GM19238 (cell line): ENCODE measurements around the gene IFNAR2.
A peak's percentile ranks its signal among the peaks of the same experiment; 100 is the strongest.
"Not testable (repeated sequence)": the region's sequence is repeated elsewhere in the genome, so short reads cannot be mapped to it uniquely, and the experiment has no call there.

ENCODE experiments used
- DNase-seq: peaks from one replicate; pipeline ENCODE4 v3.0.0; 2011; ENCODE audit warnings: low spot score; ENCODE audit not compliant: insufficient read length

The IFNAR2 gene

DNA sequence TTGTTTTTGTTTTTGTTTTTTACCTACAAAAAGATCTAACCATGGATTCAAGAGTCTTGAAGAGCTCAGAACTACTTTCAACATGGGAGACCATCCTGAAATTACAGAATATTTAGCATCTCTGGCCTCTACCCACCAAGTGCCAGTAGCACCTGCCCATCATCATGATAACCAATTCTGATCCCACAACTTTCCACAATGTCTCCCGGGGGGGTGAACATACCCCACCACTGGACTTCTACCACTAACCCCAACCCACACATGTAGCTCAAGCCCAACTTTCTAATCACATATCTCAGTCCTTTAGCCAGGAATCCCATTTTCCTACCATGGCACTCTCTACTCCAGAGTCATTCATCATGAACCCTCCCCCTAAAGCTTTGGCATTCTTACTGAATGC is 15.7 kb upstream of the IFNAR2 start:
- no peak for DNase-seq

DNA sequence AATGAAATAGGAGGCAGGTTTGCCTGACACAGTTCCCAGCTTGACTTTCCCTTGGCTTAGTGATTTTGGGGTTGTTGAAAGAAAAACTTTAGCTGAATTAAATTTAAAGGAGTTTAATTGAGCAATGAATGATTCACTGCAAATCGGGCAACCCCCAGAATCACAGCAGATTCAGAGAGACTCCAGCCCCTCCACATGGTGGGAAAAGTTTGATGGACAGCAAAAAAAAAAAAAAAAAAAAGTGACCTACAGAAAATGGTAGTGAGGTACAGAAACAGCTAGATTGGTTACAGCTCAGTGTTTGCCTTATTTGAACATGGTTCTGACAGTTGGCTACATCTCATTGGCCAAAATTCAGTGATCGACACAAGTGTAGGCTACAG is 12.6 kb upstream of the IFNAR2 start:
- DNase-seq, result no peak

DNA sequence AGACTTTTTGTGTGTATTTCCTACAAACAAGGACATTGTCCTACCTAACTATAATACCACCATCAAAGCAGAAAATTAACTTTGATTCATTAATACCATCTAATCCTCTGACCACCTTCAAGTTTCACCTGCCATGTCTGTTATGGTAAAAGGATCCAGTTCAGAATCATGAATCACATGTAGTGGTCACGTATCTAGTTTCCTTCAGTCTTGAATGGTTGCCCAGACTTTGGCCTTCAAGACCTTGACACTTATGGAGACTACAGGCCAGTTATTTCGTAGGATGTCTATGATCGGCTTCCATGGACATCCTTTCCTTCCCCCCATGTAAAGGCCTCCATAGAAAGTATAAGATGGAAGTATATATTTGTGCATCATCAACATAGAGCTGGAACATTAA is 10.4 kb upstream of the IFNAR2 start:
- no peak for DNase-seq

DNA sequence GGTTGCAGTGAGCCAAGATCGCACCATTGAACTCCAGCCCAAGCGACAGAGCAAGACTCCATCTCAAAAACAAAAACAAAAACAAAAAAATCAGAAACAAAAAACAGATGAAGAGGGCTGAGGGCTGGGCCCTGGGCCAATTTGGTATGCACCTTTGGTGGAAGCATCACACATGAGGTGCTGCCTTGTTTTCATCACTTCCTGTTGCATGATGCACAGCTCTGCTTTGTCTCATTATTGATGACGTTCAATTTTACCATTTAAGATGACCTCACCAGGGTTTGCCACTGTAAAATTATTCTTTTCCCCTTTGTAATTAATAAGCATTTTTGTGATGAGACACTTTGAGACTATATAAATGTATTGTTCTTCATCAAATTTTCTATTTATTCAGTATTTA is 9.8 kb upstream of the IFNAR2 start:
- no peak for DNase-seq

DNA sequence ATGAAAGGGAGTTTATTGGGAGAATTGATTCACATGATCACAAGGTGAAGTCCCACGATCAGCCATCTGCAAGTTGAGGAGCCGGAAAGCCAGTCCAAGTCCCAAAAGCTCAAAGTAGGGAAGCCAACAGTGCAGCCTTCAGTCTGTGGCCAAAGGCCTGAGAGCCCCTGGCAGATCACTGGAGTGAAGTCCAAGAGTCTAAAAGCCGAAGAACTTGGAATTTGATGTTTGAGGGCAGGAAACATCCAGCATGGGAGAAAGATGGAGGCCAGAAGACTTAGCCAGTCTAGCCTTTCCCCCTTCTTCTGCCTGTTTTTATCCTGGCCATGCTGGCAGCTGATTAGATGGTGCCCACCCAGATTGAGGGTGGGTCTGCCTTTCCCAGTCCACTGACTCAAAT is 4.4 kb upstream of the IFNAR2 start:
- not testable (repeated sequence) for DNase-seq

DNA sequence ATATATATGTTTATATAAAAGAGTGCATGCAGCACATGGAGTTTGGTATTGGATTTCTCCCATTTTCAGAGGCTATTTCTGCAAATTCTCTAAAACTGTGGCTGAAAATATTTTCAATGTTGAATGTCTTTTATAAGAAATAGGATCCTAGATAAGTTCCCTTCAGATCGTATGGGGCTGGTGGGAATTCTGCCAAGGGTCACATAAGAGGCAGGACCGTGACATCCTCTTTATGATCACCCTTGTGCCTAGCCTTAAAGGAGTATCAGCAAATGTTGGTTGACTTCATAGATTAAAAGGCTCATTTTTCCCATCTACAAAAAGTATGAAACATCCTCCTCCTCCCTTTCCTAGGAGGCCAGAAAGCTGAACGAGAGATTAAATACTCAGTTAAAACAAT is 1.3 kb upstream of the IFNAR2 start:
- DNase-seq, result no peak

DNA sequence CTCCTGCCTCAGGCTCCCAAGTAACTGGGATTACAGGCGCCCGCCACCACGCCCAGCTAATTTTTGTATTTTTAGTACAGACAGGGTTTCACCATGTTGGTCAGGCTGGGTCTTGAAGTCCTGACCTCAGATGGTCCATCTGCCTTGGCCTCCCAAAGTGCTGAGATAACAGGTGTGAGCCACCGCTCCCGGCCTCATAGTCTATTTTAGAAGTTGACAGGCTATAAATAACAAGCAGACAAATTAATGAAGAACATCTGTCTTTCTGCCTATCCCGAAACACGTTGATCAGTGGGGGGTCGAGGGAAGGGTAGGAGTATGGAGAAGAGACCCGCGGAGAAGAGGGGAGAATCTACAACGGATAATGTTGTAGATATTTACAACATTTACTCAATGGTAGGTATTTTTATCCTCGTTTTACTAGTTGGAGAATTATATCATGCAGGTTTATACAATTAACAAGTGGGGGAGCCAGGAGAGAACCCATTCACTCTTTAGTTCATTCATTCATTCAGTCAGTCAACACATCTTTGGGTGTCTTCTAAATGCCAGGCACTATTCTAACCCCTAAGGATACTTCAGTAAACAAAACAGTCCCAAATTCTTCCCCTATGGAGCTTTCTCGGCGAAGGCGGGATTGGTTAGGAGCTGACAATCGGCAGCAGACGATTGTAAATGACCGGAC is 497 bp upstream of the IFNAR2 start:
- no peak for DNase-seq

DNA sequence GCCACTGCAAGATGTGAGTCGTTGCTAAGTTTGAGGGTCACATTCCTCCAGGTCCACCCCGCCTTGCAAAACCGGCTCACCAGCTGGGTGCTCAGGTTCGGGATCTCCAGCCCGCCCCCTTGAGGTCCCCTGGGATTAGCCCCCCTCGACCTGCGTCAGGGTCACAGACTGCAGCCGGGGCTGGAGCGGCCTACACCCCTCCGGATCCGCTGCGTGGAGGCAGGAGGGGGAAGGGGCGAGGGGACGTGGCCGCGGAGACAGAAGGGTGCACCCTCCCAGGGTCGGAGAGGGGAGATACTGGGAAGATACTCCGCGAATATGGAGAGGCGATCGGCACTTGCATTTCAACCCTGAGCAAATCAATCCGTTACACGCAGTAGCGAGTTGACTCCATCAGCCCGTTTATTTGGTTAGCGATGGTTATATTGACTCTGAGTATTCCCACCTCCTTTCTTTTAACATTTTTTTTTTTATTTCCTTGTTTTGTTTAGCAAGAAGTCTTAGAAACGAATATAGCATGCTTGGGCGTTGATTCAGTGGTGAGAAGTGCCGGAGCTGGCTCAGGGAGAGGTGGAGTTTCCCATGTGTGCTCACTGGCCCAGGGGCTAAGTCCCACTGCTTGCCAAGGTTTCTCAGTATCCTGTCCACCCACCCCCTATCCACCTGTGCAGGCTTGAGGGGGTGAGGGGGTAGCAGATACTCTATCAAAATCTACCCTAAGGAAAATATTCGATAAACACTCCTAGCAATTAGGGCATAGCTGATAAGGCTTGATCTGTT is 997 bp downstream of the IFNAR2 start:
- DNase-seq, result peak; percentile 60

DNA sequence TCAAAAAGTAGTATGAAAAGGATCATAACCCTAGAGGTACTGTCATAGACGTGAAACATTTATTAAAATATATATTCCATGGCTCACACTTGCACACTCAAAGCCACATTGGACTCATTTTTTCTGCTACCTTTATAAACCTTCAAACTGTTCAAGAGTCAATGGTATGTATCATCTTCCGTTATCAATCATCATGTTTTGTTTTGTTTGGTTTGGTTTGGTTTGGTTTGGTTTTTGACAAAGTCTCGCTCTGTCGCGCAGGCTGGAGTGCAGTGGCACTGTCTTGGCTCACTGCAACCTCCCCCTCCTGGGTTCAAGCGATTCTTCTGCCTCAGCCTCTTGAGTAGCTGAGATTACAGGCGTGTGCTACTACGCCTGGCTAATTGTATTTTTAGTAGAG is 1.8 kb downstream of the IFNAR2 start:
- DNase-seq, result no peak

DNA sequence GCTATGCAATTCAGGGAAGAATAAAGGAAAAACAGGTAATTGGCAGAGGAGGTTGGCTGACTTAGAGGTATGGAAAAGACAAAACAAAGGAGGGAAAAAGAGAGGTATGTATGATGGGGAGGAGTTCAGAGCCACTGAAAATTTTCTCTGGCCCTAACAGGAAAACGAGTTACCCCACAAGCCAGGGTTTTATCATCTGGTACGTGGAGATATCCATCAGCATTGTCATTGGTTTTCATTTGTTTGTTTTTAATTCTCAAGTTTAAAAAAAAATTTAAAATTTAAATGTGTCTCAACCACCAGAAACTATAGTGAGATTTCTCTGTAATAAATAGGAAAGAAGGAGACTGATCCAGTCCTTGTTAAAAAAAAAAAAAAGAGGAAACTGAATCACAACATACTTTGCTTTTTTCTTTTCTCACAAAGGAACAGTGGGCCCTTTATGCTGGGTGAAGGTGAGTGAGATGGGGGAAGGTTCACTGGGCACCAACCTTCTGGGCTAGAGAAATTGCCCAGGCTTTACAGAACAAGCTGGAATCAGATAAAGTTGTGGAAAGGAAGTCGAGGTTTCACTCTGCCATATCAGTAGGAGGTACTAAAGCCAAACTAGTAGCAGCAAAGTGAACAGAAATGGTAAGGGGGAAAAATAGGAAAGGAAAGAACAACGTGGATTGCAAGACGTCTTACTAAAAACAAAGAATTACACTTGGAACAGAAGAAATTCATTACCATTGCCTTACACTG is 2.7 kb downstream of the IFNAR2 start:
- DNase-seq, result no peak

DNA sequence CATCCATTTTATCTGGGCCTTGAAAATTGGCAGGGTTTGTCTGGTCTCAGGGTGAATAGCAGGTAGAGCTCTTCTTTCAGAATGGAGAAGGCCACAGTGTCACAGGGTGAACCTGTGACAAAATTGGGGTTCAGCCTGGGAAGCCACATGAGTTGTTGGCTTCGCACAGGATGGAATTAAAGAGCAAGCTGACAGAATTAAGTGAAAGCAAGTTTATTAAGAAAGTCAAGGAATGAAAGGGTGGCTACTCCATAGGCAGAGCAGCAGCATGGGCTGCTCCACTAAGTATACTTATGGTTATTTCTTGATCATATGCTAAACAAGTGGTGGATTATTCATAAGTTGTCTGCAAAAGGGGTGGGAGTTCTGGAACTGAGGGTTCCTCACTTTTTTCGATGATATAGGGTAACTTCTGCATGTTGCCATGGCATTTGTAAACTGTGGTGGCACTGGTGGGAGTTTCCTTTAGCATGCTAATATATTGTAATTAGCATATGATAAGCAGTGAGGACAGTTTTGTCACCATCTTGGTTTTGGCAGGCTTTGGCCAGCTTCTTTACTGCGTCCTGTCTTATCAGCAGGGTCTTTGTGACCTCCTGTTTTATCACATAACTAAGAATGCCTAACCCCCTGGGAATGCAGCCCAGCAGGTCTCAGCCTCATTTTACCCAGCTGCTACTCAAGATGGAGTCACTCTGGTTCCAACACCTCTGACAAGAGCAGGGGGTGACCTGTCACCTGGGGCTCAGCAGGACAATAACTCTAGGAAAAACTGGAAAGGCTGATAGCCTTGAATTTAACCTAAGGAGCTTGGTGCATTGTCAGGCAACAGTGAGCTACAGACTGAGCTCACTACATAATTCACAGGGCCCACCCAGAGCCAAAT is 5.1 kb downstream of the IFNAR2 start:
- DNase-seq, result no peak

DNA sequence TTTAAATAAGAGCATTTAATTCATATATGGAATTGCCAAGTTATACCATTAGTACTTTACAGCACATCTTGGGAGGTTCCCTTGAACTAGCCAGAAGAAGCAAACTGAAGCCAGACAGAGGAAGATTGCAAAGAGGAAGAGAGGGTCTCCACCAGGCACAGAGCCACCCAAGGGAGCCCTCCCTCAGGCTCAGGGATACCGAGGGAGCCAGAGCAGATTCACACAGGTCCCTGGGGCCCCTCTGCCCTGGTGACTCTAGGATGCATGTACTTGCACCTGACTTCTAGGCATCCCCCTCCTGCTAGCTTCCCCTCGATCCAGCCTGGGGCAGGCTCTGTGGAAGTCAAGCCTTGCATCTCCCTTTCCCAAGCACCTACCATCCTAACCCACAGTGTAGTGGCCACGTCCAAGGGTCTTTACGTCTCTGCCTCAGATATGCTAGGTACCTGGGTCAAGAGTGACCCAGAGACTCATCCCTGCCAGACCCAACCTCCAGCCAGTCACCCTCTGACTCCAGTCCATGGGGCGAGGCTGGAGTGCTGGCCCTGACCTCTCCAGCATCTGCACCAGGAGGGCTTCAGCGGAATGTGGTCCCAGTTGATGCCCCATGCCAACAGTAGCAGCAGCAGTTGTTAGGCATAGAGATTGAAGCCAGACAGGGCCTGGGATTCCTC is 6.4 kb downstream of the IFNAR2 start:
- DNase-seq, result no peak

DNA sequence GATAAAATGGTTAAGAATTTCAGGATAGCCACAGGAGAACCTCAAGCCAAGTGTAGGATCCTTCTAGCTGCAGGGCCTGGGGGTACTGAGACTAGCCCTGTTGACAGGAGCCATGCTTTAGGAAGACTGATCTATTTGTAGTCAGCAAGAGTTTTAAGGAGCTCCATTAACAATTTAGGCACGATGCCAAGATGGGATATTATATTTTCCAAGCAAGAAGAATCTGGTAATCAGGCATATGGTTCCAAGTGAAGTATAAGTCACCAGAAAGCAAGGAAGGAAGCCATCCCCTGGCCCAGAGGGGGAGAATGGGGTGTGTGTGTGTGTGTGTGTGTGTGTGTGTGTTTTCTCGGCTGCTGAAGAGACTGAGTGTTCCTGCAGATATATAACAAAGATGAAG is 7.0 kb downstream of the IFNAR2 start:
- no peak for DNase-seq

DNA sequence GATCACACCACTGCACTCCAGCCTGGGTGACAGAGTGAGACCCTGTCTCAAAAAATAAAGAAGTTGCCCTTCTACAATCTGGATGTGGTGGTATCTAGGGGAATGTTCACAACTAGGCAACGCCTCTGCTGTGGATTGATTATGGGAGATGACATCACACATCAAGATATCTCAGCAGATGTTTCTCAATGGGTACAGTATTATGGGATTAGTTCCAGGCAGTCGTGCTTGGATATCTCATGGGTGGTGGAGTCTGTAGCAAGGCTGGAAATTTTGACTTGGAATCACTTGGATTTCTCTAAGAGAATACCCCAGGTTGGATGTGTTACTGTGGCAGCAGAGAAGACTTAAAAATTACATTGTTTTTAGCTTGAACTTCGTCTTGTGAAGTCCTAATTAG is 7.7 kb downstream of the IFNAR2 start:
- DNase-seq, result no peak

DNA sequence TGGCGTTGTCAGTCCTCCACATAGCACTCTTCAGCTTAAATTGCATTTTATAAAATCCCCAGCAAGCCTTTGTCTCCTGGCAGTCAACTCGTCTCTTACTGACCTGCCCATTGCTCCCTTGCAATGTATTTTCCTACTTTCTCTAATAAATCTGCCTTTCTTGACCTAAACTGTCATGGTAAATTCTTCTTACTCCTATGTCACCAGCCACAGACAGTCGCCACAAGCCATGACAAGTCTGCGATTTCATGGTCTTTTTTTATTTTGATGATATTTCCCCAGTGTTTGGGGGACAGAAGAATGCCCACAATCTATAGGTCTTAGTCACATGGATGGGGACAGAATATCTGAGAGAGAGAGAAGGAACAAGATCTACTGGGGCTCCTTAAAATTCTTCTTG is 8.4 kb downstream of the IFNAR2 start:
- DNase-seq, result no peak

DNA sequence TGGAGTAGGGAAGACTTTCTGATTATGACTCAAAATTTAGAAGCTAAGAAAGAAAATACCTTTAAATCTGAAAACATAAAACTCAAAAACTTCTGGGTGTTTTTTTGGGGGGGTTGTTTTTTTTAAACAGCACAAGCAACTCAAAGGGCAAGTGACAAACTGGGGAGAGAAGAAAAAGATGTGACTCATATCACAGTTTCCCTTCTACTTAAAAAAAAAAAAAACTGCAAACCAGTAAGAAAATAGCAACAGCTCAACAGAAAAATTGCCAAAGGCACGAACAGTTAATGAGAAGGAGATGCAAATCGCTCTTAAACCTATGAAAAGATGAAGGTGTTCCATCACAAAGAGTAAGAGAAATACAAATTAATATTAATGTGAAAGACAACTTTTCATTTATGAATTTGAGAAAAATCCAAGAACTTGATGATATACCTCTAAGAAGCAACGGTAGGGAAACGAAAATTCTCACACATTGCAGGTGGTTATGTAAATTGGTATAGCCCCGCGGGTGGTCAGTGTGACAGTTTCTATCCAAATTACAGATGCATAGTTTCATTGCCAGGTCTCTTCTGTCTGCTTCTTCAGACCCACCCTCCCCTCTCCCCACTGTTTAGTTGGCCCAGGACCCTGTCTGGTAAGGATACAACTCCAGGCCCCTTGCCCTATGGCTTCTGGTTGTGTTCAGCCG is 9.0 kb downstream of the IFNAR2 start:
- DNase-seq, result peak; percentile 34

DNA sequence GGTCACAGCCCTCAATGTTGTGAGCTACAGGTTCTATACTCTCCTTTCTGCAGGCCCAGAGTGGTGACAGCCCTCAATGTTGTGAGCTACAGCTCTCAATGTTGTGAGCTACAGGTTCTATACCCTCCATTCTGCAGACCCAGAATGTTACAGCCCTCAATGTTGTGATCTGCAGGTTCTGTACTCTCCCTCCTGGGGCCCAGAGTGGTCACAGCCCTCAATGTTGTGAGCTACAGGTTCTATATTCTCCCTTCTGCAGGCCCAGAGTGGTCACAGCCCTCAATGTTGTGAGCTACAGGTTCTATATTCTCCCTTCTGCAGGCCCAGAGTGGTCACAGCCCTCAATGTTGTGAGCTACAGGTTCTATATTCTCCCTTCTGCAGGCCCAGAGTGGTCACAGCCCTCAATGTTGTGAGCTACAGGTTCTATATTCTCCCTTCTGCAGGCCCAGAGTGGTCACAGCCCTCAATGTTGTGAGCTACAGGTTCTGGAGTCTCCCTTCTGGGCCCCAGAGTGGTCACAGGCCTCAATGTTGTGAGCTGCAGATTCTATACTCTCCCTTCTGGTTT is 9.9 kb downstream of the IFNAR2 start:
- DNase-seq, result not testable (repeated sequence)

DNA sequence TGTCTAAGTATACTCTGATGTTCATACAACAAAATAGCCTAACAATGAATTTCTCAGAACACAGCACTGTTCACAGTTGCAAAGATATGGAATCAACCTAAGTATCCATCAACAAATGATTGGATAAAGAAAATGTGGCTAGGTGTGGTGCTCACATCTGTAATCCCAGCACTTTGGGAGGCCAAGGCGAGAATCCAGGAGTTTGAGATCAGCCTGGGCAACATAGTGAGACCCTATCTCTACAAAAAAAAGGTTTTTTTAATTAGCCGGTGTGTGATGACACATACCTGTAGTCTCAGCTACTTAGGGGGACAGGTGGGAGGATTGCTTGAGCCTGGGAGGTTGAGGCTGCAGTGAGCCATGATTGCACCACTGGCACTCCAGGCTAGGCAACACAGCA is 10.7 kb downstream of the IFNAR2 start:
- no peak for DNase-seq

DNA sequence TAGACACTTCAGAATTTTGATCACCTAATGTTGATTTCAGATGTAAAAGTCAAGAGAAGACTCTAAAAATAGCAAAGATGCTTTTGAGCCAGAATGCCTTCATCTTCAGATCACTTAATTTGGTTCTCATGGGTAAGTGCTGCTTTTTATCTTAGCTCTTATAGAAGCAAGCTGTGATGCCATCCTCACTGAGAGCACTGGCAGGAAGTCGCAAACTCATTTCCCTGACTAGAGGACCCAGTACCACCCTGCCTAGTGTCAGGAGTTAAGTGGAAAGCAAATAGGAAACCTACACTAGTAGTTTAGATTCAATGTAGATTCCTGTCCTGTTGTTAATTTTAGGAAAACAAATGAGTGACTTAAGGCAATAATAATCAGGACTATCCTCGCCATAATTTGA is 12.1 kb downstream of the IFNAR2 start:
- DNase-seq, result no peak

DNA sequence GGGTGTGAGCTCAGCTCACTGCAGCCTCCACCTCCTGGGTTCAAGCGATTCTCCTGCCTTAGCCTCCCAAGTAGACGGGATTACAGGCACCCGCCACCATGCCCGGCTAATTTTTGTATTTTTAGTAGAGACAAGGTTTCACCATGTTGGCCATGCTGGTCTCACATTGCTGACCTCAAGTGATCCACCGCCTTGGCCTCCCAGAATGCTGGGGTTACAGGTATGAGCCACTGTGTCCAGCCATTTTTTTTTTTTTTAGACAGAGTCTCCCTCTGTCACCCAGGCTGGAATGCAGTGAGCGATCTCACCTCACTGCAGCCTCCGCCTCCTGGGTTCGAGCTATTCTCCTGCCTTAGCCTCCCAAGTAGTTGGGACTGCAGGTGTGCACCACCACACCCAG is 13.1 kb downstream of the IFNAR2 start:
- not testable (repeated sequence) for DNase-seq
